HG03354 (cell line): ENCODE data around the gene PBX2.
"Not testable (repeated sequence)": the region's sequence is repeated elsewhere in the genome, so short reads cannot be mapped to it uniquely, and the experiment has no call there.

ENCODE experiments used
- ATAC-seq: cut with Tn5 transposase; IDR thresholded peaks from one replicate; pipeline ENCODE4 v1.9.1; 2021; ENCODE audit warnings: mild to moderate bottlenecking; ENCODE audit not compliant: unreplicated experiment, poor library complexity, severe bottlenecking

The PBX2 gene

DNA sequence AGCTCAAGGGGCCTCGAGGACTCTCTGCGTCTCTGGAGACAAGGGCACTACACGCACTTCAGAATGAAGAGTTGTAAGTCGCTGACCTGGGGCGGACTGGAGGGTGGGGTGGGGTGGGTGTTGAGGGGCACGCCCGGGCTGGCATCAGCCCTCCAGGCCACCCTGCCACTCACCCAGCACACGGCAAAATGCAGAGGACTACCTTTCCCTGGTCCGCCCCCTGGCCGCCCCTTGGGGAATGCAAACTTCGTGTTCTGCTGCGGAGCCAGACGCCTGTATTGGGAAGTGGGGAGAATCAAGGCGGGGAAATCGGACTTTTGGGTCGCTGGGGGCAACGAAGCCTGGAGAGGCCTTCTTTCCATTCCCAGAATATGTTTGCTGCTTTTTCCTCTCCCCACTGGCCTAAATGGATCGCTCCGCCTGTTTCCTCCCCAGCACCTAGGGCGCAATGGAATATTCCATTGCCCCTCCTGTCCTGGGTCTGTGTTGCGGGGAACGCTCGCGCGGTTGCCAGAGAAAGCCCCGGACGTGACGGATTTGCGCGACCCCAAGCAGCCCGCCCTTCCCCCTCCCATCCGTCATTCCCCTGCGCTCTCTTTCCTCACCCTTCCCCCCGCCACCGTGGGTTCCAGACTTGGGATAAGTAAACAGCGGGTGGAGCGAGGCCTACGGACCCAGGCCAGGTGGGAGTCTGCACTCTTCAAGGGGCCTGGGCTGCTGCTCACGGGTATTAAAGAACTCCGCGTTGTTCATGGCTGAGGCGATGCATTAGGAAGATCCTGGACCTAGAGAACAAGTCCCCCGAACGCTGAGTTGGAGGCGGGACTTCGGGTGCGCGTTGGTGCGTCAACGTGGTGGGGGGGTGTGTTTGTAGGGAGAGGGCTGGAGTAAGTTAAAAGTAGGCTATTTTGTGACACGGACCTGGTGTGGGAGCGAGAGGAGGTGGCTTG, 36.2 kb downstream of the PBX2 start, which contains the start of gene PPT2:
PPT2 (plus strand) TSS at position 578 of the 950 bp plus-strand sequence. CDS start 454 bp downstream, outside the sequence.
- ATAC-seq = peak; percentile 38

DNA sequence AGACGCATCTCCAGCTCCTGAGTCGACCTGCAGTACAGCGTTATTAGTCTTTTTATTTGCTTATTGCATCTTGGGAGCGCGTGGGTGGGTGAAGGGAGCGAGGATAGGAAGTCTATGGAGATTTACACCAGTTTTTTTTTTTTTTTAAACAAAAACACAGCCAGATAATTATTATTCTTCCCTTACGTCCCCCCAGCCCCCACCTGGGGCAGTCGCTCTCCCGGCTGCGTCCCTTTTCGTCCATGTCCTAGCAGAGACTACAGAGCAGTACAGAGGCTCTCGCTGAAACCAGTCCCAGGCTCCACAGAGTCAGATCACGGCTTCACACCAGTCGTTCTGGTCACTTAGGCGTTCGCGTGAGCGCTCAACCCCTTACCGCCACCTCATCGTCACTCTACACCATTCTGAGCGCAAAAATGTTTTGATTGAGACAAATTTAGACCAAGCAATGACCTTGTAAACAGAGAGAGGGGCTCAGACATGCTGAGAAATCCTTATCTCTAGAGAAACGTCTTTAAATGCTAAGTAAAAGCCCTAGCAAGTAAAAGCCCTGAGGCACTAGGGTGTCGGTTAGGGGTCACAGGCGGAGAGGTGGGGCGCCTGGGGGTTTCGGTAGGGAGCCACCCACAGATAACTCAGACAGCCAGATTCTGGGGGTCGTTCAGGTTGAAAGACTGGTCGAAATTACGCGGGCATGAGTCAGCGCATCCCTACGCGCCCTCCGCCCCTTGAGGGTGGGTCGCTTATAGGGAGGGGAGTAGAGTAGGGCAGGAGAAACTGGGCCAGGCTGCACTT, 37.0 kb downstream of the PBX2 start:
- ATAC-seq = no peak

DNA sequence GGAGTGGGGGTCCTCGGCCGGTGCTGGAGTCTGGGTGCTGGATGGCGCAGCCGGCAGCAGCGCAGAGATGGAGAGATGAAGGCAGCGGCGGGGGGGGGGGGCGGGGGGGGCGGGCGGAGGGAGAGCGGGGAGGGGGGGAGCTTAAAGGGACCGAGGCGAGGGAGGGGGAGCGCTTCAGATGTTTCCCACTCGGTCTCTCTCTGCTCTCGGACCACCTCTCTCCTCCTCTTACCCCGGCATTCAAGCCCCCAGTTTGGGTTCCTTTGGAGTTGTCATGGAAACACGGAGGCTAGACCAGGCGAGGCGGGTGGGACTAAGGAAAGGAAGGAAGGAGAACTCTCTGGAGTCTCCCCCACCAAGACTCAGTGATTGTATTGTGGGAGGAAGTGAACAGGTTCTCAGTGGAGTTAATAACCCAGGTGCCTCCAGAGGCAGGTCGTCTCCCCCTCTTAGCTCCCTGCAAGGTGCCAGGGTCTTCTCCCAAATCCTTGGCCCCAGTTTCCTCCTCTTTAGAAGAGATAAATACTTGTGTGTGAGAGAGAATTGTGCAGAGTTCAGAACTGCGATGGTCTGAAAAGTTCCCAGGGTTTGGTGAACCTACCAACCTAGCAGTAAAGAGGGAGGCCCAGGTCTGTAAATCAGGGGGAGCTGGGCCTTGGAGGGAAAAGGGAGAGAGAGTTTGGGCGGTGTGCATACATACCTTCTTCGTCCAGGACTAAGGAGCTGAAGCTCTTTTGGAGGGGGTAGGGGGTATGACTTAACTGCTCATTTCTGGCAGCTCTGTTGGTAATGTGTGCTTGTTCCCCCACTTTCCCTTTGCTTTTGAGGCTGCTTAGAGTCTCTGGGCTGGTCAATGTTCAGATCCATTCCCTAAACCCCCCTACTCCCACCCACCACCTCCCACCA, 37.9 kb downstream of the PBX2 start, which contains the start of gene PRRT1:
PRRT1 (minus strand) TSS at position 77 of the 906 bp plus-strand sequence. CDS start 112 bp downstream, outside the sequence.
- no peak for ATAC-seq

DNA sequence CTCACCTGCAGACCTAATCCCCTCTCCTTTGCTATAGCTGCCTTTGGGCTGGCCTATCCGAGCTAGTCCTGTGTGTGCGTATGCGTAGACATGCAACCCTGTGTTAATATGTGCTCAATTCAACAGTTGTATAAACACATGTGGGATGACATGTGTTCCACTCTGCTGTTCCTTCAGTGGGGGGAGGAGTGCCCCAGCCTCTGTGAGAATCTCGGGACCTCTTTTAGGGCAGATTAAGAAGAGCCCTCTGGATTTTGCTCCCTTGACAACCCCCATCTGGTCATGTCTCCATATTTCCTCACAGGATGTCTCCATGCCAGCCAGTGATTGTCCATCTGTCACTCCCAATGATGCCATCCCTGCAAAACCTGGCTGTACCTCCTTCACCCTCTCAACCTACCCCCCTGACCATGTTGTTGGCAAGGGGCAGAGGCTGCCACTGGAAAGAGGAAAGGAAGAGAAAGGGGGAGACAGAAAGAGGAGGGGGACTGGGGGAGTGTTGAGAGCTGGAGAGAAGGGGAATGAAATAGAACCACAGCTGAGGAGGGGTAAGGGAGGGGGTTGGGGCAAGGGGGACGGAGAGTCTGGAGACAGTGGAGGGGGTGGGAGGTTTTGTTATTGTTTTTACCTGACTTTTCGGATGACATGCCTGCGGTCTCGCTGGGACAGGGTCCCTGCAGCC, 38.7 kb downstream of the PBX2 start:
- no peak for ATAC-seq

DNA sequence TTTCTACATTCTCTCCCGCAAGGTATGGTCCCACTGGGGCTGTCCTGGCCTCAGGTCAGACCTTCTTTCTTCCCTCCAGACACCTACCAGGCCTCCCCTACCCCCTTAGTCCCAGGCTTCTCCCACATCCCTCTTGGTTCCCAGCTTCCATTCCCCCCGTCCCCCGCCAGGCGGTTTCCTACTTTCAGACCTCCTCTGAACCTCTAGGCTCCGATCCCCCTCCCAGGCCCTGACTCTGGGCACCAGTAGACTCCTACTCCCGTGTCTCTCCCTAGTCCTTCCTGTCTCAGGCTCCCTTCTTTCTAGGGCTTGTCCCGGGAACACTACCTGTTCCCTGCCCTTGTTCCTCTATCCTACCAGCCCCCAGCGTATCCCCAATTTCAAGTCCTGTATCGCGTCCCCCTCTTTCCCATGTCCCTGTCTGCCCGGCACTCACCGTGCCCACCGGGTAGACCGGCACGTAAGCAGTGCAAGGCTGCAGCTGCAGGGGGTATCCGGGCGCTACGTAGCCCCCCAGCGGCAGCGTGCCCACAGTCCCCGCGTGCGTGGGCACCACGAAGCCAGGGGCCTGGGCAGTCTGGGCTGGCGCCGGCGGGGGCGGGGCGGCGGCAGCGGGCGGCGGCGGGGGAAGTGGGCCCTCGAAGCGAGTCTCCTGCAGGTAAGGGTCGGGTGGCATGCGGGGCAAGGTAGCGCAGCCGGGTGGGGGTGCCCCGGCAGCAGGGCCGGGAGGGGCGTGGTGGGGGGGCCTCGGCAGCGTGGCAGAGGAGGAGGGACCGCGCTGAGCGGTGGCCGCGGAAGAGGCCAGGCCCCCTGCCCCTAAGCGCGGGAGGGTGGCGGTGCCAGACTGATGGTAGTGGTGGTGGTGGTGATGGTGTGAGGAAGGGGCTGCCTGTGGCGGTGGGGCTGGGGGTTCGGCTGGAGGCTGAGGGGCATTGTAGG, 39.8 kb downstream of the PBX2 start:
- ATAC-seq = no peak

DNA sequence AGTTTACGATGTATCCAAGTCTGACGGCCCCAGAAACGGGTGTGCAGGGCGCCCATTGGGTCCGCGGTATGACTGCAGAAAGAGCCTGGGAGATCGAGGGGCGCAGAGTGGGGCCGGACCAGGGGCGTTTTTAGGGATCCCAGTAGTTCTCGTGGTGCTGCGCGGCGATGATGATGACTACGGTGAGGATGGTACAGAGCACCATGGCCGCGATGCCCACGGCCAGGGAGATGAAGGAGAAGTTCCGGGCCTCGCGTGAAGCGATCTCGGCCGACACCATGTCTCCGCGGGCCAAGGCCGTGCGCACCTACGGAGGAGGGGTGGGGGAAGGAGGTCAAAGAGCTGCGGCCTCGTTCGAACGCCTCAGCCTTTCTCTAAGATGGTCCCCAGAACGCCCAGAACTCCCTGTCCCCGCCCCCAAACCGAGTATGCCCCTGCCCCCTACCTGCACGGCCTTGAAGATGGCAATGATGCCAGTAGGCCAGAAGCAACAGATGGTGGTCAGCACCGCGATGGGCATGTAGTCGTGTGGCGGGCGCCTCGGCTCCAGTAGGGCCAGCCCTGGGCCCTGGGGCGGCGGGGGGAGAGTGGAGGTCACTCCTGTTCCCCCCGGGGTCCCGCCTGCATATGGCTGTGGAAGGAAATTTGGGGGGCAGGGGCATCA, 40.8 kb downstream of the PBX2 start:
- ATAC-seq = no peak

DNA sequence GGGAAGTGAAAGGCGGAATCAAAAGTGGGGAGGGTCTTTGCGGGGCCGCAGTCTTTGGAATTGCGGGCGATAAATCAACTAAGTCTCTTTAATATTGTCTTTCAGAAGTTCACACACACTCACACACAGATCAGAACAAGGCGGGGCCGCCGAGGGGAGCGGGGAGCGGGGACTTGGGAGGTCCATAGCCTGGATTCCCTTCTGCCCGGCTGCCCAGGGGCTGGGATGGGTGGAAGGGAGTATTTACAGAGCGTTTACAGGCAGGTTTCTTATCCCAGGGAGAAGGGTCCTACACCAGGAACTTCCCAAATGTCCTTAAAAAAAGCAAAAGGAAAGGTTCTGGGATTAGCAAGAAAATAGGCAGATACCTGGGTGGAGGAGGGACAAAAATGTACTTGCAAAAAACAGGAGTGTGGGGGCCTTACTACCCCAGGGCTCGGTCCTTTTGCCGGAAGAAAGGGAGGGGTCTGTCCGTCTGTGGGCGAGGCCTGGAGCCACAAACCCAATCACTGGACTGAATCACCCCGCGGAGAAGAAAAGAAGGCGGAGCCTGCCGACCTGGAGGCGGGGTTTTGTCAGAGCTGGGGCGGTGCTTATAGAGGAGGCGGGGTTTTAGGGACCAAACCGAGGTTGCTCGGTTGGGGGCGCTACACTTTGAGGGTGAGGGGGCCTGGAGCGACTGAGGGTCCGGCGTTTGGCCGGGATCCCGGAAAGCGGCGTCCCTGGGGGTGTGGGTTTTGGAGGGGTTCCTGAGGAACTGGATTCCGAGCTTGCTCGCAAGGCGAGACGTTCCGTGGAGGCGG, 41.5 kb downstream of the PBX2 start:
- no peak for ATAC-seq

DNA sequence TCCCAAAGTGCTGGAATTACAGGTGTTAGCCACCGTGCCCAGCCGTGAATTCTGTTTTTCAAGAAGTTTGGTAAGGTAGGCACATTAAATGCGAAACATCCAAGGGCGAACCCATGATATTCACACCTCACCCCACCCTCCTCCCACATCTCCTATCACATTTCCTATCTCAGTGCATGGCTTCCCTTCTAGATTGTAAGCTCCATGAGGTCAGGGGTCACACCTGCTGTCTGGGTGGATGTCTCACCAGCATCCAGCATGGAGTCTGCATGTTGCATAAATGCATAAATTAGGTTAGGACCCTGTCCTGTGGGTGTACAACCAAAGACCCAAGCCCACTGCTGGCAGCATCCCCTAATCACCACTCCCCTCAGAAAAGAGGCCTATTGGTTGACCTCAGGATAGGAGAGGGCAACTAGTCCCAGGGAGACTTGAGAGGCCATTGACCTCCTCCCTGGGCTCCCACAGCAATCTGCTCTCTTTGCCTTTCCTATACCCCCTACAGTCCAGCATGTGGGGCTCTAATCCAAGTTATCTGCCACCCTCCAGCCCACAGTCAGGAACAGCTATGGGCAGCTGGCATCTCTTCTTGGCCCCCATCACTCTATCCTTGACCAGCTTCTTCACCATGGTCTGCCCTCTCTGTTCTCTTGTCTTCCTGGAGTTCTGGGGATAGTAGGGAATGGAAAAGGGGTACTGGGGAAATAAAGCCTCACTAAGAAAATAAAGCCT, 42.4 kb downstream of the PBX2 start:
- no peak for ATAC-seq

DNA sequence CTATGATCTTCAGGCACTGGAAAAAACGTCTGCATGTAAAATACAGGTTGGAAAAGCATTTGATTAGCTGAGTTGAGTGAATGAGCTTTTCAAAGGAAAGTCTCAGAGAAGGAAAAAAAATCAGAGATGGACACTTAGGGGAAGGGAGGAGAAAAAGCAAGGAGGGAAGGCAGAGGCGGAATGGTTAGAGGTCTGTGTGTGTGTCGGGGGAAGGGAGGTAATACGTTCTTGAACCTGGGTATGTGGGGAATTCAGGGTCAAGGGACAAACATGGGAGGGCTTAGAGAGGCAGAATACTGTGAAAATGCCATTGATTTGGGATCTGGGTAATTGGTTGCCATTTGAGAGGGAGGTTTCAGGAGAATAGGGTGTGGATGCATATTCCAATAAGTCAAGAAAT, 43.3 kb downstream of the PBX2 start:
- no peak for ATAC-seq

DNA sequence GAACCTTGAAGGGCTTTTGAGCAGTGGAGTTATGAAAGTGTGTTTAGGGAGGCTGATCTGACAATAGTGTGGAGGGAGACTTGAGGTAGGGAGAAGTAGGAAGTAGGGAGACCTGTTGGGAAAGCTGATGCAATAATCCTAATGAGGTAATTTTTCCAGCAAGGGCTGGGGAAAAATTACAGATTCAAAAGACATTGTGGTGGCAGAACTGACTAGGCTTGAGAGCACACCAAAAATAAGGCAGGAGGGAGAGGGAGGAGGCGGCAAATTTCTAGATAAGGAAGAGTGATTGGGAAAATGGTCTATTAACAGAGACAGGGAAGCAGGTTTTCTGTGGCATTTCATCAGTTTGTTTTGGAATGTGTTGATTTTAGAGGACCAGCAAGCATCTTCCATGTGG, 43.7 kb downstream of the PBX2 start:
- no peak for ATAC-seq

DNA sequence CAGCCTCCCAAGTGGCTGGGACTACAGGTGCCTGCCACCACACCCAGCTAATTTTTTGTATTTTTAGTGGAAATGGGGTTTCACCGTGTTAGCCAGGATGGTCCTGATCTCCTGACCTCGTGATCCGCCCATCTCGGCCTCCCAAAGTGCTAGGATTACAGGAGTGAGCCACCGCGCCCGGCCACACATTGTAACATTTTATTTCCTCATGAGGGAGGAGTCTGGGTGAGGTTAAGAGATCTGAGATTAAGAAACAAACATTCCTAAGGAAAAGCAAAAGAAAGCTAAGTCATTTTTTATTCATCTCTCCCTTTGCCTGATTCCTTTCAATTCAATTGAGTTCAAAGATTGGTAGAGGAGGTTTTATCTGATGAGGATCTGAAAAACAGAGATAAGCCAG, 45.8 kb downstream of the PBX2 start:
- ATAC-seq = not testable (repeated sequence)

DNA sequence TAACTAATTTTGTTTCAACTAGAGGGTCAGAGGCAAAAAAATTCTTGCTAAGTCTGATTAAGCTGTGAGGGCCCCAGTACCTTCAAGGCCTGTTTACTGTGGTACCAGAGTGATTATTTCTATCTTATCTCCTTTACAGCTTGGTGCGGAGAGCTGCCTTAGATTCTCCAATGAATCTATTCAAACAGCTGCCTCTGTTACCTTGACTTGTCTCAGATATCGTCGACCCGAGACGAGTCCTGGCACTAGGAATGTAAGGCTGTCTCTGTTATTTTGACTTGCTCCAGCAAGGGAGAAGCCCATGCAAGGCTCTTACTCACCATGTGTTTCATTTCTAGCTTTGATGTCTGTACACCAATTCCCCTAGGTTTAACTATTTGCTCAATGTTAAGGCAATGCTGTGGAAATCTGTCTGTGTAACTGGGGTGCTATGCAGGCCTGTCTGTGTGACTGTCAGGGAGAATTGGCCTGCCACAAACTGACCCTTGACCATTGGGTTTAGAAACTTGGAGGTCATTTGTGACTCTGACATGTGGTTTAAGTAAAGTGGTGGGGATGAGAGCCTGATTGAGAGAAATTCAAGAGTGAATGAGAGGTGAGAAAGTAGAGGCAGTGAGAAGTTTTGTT, 49.5 kb downstream of the PBX2 start:
- ATAC-seq = no peak

DNA sequence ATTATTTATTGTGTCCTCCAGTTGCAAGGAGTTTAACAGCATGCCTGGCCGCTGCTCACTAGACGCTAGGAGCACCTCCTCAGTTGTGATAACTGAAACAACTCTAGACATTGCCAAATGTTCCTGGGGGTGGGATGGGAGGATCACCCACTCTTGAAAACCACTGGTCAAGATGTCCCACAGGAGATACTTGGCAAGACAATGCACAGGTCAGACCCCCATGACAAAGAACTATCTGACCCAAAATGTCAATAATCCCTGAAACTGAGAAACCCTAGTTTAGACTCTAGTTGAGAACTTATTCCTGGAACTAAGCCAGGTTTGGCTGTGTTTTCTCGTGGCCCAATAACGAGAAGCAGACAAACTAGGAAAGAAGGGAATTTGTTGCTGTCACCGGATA, 50.4 kb downstream of the PBX2 start:
- ATAC-seq = no peak

DNA sequence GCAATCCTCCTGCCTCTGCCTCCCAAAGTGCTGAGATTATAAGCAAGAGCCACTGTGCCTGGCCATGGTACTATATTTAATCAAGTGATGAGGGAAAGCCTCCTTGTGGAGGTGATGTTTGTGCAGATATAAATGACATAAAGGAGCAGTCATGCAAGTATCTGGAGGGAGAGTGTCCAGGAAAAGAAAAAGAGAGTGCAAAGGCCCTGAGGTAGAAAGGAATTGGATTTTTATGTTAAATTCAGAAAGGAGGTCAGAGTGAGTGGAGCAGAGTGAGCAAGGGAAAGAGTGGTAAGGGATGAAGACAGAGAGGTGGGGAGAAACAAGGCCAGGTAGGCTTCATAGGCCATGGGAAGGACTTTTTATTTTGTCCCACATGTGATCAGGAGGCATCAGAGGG, 52.5 kb downstream of the PBX2 start:
- ATAC-seq = no peak
